ENCODE data around the gene DTNB. TPM values are rescaled to one million over a fixed set of nuclear protein-coding genes. Genes with fewer than 3 reads are reported as not detected.

DTNB gene
- total RNA-seq, 4 donors from 2014 or later = 2.2 to 7.8 (median 3.9) TPM

- DNase-seq = no peak
- Histone ChIP-seq H3K4me1 (no peaks in the 10 kb centered on the region), H3K9me3 (no peaks in the 10 kb centered on the region), H3K27ac (no peak overlapping the region), H3K27me3 (no peaks in the 10 kb centered on the region), H3K36me3 (no peaks in the 10 kb centered on the region), H3K4me3 (no peak overlapping the region)
- intact Hi-C loops (cut with DNase I; ENCODE audit: low total_unique reads) = no loop called here
- 50% methylated on average over 2 of the region's 2 CpGs; no CpG with 5 or more reads in 1 of the 2 donors for WGBS, 2 donors (ENCODE audit: low coverage in 1 of 2)
- in situ Hi-C loops (cut with MboI; ENCODE audit: low pct_ligation_motif_present in 1 of 4, low pct_unique_long_range_greater_than_20kb in 1 of 4, low sequenced_read_pairs in 3 of 4) = no loop called here
- TF ChIP-seq EP300 (IDR thresholded peaks at IDR 0.05; ENCODE audit: low read depth) = no peak
- no peak for TF ChIP-seq POLR2AphosphoS5 (IDR thresholded peaks at IDR 0.05)
- TF ChIP-seq POLR2A (IDR thresholded peaks at IDR 0.05) = no peak
- TF ChIP-seq CTCF (IDR thresholded peaks at IDR 0.05) = no peak
These were observed 22.3 kb downstream of the DTNB start for GRCh38 chr2:25651066-25651465.

- TF ChIP-seq CTCF (IDR thresholded peaks at IDR 0.05) (no peak), POLR2A (IDR thresholded peaks at IDR 0.05) (no peak), POLR2AphosphoS5 (IDR thresholded peaks at IDR 0.05) (no peak), EP300 (IDR thresholded peaks at IDR 0.05; ENCODE audit: low read depth) (no peak)
- 89 to 92% methylated on average over 3 of the region's 3 CpGs for WGBS, 2 donors (ENCODE audit: low coverage in 1 of 2)
- intact Hi-C loops (cut with DNase I; ENCODE audit: low total_unique reads) (no loop called here), in situ Hi-C loops (cut with MboI; ENCODE audit: low pct_ligation_motif_present in 1 of 4, low pct_unique_long_range_greater_than_20kb in 1 of 4, low sequenced_read_pairs in 3 of 4) (no loop called here)
- DNase-seq = no peak
- Histone ChIP-seq H3K36me3 (no peaks in the 10 kb centered on the region), H3K4me1 (no peaks in the 10 kb centered on the region), H3K27me3 (no peaks in the 10 kb centered on the region), H3K9me3 (no peaks in the 10 kb centered on the region), H3K4me3 (no peak overlapping the region), H3K27ac (no peak overlapping the region)
These were observed 23.1 kb downstream of the DTNB start for GRCh38 chr2:25650256-25650655.

- no peaks in the 10 kb centered on the region for H3K36me3 ChIP-seq
- intact Hi-C loops (cut with DNase I; ENCODE audit: low total_unique reads) (no loop called here), in situ Hi-C loops (cut with MboI; ENCODE audit: low pct_ligation_motif_present in 1 of 4, low pct_unique_long_range_greater_than_20kb in 1 of 4, low sequenced_read_pairs in 3 of 4) (no loop called here)
- H3K27ac ChIP-seq = no peak overlapping the region
- no peak for TF ChIP-seq POLR2A (IDR thresholded peaks at IDR 0.05)
- TF ChIP-seq CTCF (IDR thresholded peaks at IDR 0.05) = no peak
- TF ChIP-seq POLR2AphosphoS5 (IDR thresholded peaks at IDR 0.05) = no peak
- no peak for TF ChIP-seq EP300 (IDR thresholded peaks at IDR 0.05; ENCODE audit: low read depth)
- H3K4me1 ChIP-seq = no peaks in the 10 kb centered on the region
- H3K27me3 ChIP-seq = no peaks in the 10 kb centered on the region
- 85 to 91% methylated on average over 4 of the region's 4 CpGs for WGBS, 2 donors (ENCODE audit: low coverage in 1 of 2)
- no peaks in the 10 kb centered on the region for H3K9me3 ChIP-seq
- DNase-seq = no peak
- no peak overlapping the region for H3K4me3 ChIP-seq
These were observed 23.6 kb downstream of the DTNB start for GRCh38 chr2:25649786-25650185.

- WGBS, 2 donors (ENCODE audit: low coverage in 1 of 2) = 94% methylated on average over 3 of the region's 3 CpGs; no CpG with 5 or more reads in 1 of the 2 donors
These were observed 31.1 kb downstream of the DTNB start for GRCh38 chr2:25642298-25642697.

More at GRCh38 chr2:25642298-25642697, 31.1 kb downstream of the DTNB start:
- Histone ChIP-seq H3K27ac (no peak overlapping the region), H3K36me3 (no peaks in the 10 kb centered on the region), H3K4me1 (no peaks in the 10 kb centered on the region), H3K9me3 (no peaks in the 10 kb centered on the region), H3K4me3 (no peak overlapping the region), H3K27me3 (no peaks in the 10 kb centered on the region)
- intact Hi-C loops (cut with DNase I; ENCODE audit: low total_unique reads) = no loop called here
- DNase-seq = no peak
- TF ChIP-seq CTCF (IDR thresholded peaks at IDR 0.05) (no peak), EP300 (IDR thresholded peaks at IDR 0.05; ENCODE audit: low read depth) (no peak), POLR2AphosphoS5 (IDR thresholded peaks at IDR 0.05) (no peak)
- in situ Hi-C loops (cut with MboI; ENCODE audit: low pct_ligation_motif_present in 1 of 4, low pct_unique_long_range_greater_than_20kb in 1 of 4, low sequenced_read_pairs in 3 of 4) = no loop called here
